ENCODE measurements around the gene UPF3B. TPM values are rescaled to one million over a fixed set of nuclear protein-coding genes. Genes with fewer than 3 reads are reported as not detected.

The UPF3B gene
- total and polyA plus RNA-seq, 9 of the 15 experiments (the other 6 are each of a cell fraction or from before 2014, with no cell fraction given), result 17.6 to 57.0 (median 32.3) TPM

- TF ChIP-seq, protein P1, sequence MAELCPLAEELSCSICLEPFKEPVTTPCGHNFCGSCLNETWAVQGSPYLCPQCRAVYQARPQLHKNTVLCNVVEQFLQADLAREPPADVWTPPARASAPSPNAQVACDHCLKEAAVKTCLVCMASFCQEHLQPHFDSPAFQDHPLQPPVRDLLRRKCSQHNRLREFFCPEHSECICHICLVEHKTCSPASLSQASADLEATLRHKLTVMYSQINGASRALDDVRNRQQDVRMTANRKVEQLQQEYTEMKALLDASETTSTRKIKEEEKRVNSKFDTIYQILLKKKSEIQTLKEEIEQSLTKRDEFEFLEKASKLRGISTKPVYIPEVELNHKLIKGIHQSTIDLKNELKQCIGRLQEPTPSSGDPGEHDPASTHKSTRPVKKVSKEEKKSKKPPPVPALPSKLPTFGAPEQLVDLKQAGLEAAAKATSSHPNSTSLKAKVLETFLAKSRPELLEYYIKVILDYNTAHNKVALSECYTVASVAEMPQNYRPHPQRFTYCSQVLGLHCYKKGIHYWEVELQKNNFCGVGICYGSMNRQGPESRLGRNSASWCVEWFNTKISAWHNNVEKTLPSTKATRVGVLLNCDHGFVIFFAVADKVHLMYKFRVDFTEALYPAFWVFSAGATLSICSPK (IDR thresholded peaks at IDR 0.05; ENCODE audit: borderline replicate concordance), result no peak
- TF ChIP-seq, protein P2, sequence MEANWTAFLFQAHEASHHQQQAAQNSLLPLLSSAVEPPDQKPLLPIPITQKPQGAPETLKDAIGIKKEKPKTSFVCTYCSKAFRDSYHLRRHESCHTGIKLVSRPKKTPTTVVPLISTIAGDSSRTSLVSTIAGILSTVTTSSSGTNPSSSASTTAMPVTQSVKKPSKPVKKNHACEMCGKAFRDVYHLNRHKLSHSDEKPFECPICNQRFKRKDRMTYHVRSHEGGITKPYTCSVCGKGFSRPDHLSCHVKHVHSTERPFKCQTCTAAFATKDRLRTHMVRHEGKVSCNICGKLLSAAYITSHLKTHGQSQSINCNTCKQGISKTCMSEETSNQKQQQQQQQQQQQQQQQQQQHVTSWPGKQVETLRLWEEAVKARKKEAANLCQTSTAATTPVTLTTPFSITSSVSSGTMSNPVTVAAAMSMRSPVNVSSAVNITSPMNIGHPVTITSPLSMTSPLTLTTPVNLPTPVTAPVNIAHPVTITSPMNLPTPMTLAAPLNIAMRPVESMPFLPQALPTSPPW (CRISPR knock-in tag; IDR thresholded peaks at IDR 0.05), result no peak
- TF ChIP-seq SIN3B (IDR thresholded peaks at IDR 0.05; ENCODE audit: low read depth) (no peak), CHD4 (IDR thresholded peaks at IDR 0.05; ENCODE audit: insufficient read depth, insufficient replicate concordance, low read depth, low read length, poor library complexity, severe bottlenecking) (no peak), CREBBP (IDR thresholded peaks at IDR 0.05; ENCODE audit: low read depth, low read length) (no peak), EGR1 (conservative IDR thresholded peaks at IDR 0.05) (no peak), PTRF (tag; IDR thresholded peaks at IDR 0.05) (no peak), SMC3 (conservative IDR thresholded peaks at IDR 0.05; ENCODE audit: insufficient read depth, low read depth, low read length) (no peak), MCM3 (IDR thresholded peaks at IDR 0.05) (no peak), ZBED1 (IDR thresholded peaks at IDR 0.05) (no peak), ETV5 (CRISPR knock-in tag; IDR thresholded peaks at IDR 0.05; ENCODE audit: low read depth) (peak; percentile 85), ZNF76 (CRISPR knock-in tag; IDR thresholded peaks at IDR 0.05; ENCODE audit: borderline replicate concordance) (no peak), MCM7 (IDR thresholded peaks at IDR 0.05) (no peak), FOXA1 (IDR thresholded peaks at IDR 0.05; ENCODE audit: borderline replicate concordance) (no peak), ZNF124 (CRISPR knock-in tag; IDR thresholded peaks at IDR 0.05) (no peak), TGIF2 (CRISPR knock-in tag; IDR thresholded peaks at IDR 0.05) (0 out of 2 replicates have a peak, but pooled peaks have one; percentile 51), TRIM28 (IDR thresholded peaks at IDR 0.05) (no peak; the same call in 1 of the 2 replicates), USF2 (CRISPR knock-in tag; IDR thresholded peaks at IDR 0.05) (no peak), MECOM (CRISPR knock-in tag; IDR thresholded peaks at IDR 0.05) (0 out of 2 replicates have a peak, but pooled peaks have one; percentile 37), ETS2 (tag; IDR thresholded peaks at IDR 0.05; ENCODE audit: borderline replicate concordance, poor library complexity, severe bottlenecking) (no peak), MYC (IDR thresholded peaks at IDR 0.05; ENCODE audit: low read depth, low read length) (peak; percentile 76), MYC (CRISPR knock-in tag; IDR thresholded peaks at IDR 0.05; ENCODE audit: borderline replicate concordance, low read depth) (no peak), PHF8 (IDR thresholded peaks at IDR 0.05; ENCODE audit: borderline replicate concordance, low read length) (peak; percentile 92)
- TF ChIP-seq, protein P3, sequence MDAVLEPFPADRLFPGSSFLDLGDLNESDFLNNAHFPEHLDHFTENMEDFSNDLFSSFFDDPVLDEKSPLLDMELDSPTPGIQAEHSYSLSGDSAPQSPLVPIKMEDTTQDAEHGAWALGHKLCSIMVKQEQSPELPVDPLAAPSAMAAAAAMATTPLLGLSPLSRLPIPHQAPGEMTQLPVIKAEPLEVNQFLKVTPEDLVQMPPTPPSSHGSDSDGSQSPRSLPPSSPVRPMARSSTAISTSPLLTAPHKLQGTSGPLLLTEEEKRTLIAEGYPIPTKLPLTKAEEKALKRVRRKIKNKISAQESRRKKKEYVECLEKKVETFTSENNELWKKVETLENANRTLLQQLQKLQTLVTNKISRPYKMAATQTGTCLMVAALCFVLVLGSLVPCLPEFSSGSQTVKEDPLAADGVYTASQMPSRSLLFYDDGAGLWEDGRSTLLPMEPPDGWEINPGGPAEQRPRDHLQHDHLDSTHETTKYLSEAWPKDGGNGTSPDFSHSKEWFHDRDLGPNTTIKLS (IDR thresholded peaks at IDR 0.05; ENCODE audit: borderline replicate concordance, low read depth), result peak; percentile 91
These were observed 19.0 kb upstream of the UPF3B start, which contains the start of the genes NDUFA1 and RNF113A (continued) for GRCh38 chrX:119871599-119872395.
